Trophoblast cell (in vitro differentiated cells and primary cell): ENCODE measurements around the gene PTPRN2.

Experiments
- DNase-seq, 2 donors: peaks; one replicate each; pipeline ENCODE4 v3.0.0-alpha.2; 2016
- H2AFZ ChIP-seq: 2 replicates; pipeline ENCODE4 v1.6.1; 2013; ENCODE audit warnings: low read length, moderate library complexity, mild to moderate bottlenecking; ENCODE audit not compliant: insufficient read depth, poor library complexity
- H2AK5ac ChIP-seq: 2 replicates; pipeline ENCODE4 v1.6.1; 2013; ENCODE audit warnings: mild to moderate bottlenecking, low read length
- H2BK120ac ChIP-seq: 2 replicates; pipeline ENCODE4 v1.6.1; 2013; ENCODE audit warnings: low read length, mild to moderate bottlenecking, moderate library complexity; ENCODE audit not compliant: insufficient read depth, poor library complexity
- H2BK12ac ChIP-seq: 2 replicates; pipeline ENCODE4 v1.6.1; 2013; ENCODE audit warnings: mild to moderate bottlenecking, low read length, moderate library complexity
- H2BK5ac ChIP-seq: 2 replicates; pipeline ENCODE4 v1.6.1; 2013; ENCODE audit warnings: low read length, low read depth, moderate library complexity, mild to moderate bottlenecking; ENCODE audit not compliant: poor library complexity
- H3K14ac ChIP-seq: 2 replicates; pipeline ENCODE4 v1.6.1; 2013; ENCODE audit warnings: mild to moderate bottlenecking, low read length
- H3K18ac ChIP-seq: 2 replicates; pipeline ENCODE4 v1.6.1; 2013; ENCODE audit warnings: mild to moderate bottlenecking, low read length
- H3K23ac ChIP-seq: 2 replicates; pipeline ENCODE4 v1.6.1; 2013; ENCODE audit warnings: low read length
- H3K27ac ChIP-seq: 2 replicates; pipeline ENCODE4 v1.5.1; 2013; ENCODE audit warnings: low read depth, mild to moderate bottlenecking, inconsistent platforms, low read length, moderate library complexity
- H3K27me3 ChIP-seq: 2 replicates; pipeline ENCODE4 v1.6.1; 2013; ENCODE audit warnings: inconsistent platforms, mild to moderate bottlenecking, low read length, moderate library complexity; ENCODE audit not compliant: insufficient read depth
- H3K36me3 ChIP-seq, 2 experiments: 1 replicate in 1 of 2; 2 replicates in 1 of 2; pipeline ENCODE4 v1.6.1; 2013; ENCODE audit warnings: low read length in 2 of 2, mild to moderate bottlenecking in 2 of 2, moderate library complexity in 1 of 2; ENCODE audit not compliant: insufficient read depth in 2 of 2, control insufficient read depth in 1 of 2
- H3K4ac ChIP-seq: 2 replicates; pipeline ENCODE4 v1.6.1; 2013; ENCODE audit warnings: low read depth, mild to moderate bottlenecking, low read length, moderate library complexity
- H3K4me1 ChIP-seq, 2 experiments: 1 replicate in 1 of 2; 2 replicates in 1 of 2; pipeline ENCODE4 v1.6.1; 2013; ENCODE audit warnings: low read length in 2 of 2, mild to moderate bottlenecking in 2 of 2, moderate library complexity in 1 of 2; ENCODE audit not compliant: insufficient read depth in 2 of 2, control insufficient read depth in 1 of 2
- H3K4me2 ChIP-seq: 2 replicates; pipeline ENCODE4 v1.6.1; 2013; ENCODE audit warnings: inconsistent platforms, mild to moderate bottlenecking, low read length, moderate library complexity
- H3K4me3 ChIP-seq: 2 replicates; pipeline ENCODE4 v1.5.1; 2013; ENCODE audit warnings: mild to moderate bottlenecking, low read depth, low read length, inconsistent platforms
- H3K79me1 ChIP-seq: one replicate; pipeline ENCODE4 v1.6.1; 2013; ENCODE audit warnings: low read length
- H3K79me2 ChIP-seq: 2 replicates; pipeline ENCODE4 v1.6.1; 2013; ENCODE audit warnings: low read length, mild to moderate bottlenecking; ENCODE audit not compliant: control insufficient read depth, insufficient read depth, poor library complexity
- H3K9ac ChIP-seq: 2 replicates; pipeline ENCODE4 v1.6.1; 2013; ENCODE audit warnings: mild to moderate bottlenecking, low read length
- H3K9me3 ChIP-seq: 2 replicates; pipeline ENCODE4 v1.6.1; 2013; ENCODE audit warnings: low read depth, mild to moderate bottlenecking, control low read depth, inconsistent platforms, low read length; ENCODE audit not compliant: insufficient read depth
- H4K12ac ChIP-seq: 2 replicates; pipeline ENCODE4 v1.6.1; 2013; ENCODE audit warnings: low read depth, mild to moderate bottlenecking, low read length, moderate library complexity
- H4K8ac ChIP-seq: 2 replicates; pipeline ENCODE4 v1.6.1; 2013; ENCODE audit warnings: low read depth, mild to moderate bottlenecking, low read length, moderate library complexity
- H4K91ac ChIP-seq: one replicate; pipeline ENCODE4 v1.6.1; 2013; ENCODE audit warnings: low read depth, mild to moderate bottlenecking, low read length, moderate library complexity
- WGBS: extraction: QIAGEN DNeasy Blood & Tissue Kit; methylation state at CpG from one replicate; pipeline ENCODE4 v1.1.7; 2013; ENCODE audit warnings: missing lambda C conversion rate; ENCODE audit not compliant: insufficient read length, insufficient coverage; ENCODE audit errors: extremely low coverage; 5-methylcytosine and 5-hydroxymethylcytosine counted together

Gene PTPRN2

GRCh38 chr7:157866336-157866924 lies 721.2 kb downstream of the PTPRN2 start:
- H4K91ac ChIP-seq = no peak overlapping the region
- H3K9ac ChIP-seq = no peak overlapping the region
- no peak overlapping the region for H3K18ac ChIP-seq
- no peaks in the 10 kb centered on the region for H3K79me1 ChIP-seq
- no peak overlapping the region for H4K12ac ChIP-seq
- DNase-seq = no peak
- H3K9me3 ChIP-seq = peaks cover 20% of the 10 kb centered on the region
- no peaks in the 10 kb centered on the region for H3K27me3 ChIP-seq
- no peak overlapping the region for H4K8ac ChIP-seq
- peak overlapping the region; percentile 10 for H3K4me3 ChIP-seq
- no peaks in the 10 kb centered on the region for H3K79me2 ChIP-seq
- H3K14ac ChIP-seq = no peak overlapping the region
- H2BK5ac ChIP-seq = no peak overlapping the region
- H3K23ac ChIP-seq = no peak overlapping the region
- H3K4me1 ChIP-seq = no peaks in the 10 kb centered on the region
- H2BK120ac ChIP-seq = no peak overlapping the region
- no peak overlapping the region for H3K4ac ChIP-seq
- no peak overlapping the region for H2BK12ac ChIP-seq
- H3K27ac ChIP-seq = no peak overlapping the region
- WGBS = no CpG with 5 or more reads among the region's 29 CpGs
- H2AFZ ChIP-seq = no peak overlapping the region
- no peak overlapping the region for H2AK5ac ChIP-seq
- no peak overlapping the region for H3K4me2 ChIP-seq
- no peaks in the 10 kb centered on the region for H3K36me3 ChIP-seq

- H3K4me1 ChIP-seq = no peaks in the 10 kb centered on the region
- H3K18ac ChIP-seq = no peak overlapping the region
- no peak overlapping the region for H3K4me2 ChIP-seq
- no peak overlapping the region for H3K4me3 ChIP-seq
- no peak for DNase-seq
- H3K14ac ChIP-seq = no peak overlapping the region
- no peak overlapping the region for H2AK5ac ChIP-seq
- H3K4ac ChIP-seq = no peak overlapping the region
- H3K79me1 ChIP-seq = no peaks in the 10 kb centered on the region
- H2BK5ac ChIP-seq = no peak overlapping the region
- no peaks in the 10 kb centered on the region for H3K27me3 ChIP-seq
- H2AFZ ChIP-seq = no peak overlapping the region
- no peak overlapping the region for H3K23ac ChIP-seq
- no peaks in the 10 kb centered on the region for H3K79me2 ChIP-seq
- H4K12ac ChIP-seq = no peak overlapping the region
- no peak overlapping the region for H2BK12ac ChIP-seq
- no peaks in the 10 kb centered on the region for H3K36me3 ChIP-seq
- no peak overlapping the region for H3K27ac ChIP-seq
- no peak overlapping the region for H2BK120ac ChIP-seq
- H3K9me3 ChIP-seq = peaks cover 20% of the 10 kb centered on the region
- WGBS = no CpG with 5 or more reads among the region's 27 CpGs
- H3K9ac ChIP-seq = no peak overlapping the region
- H4K8ac ChIP-seq = no peak overlapping the region
- H4K91ac ChIP-seq = no peak overlapping the region
Observed at GRCh38 chr7:157865351-157866165, 722.1 kb downstream of the PTPRN2 start.

GRCh38 chr7:157864911-157865310 lies 722.7 kb downstream of the PTPRN2 start:
- no peak overlapping the region for H2BK120ac ChIP-seq
- H3K4me3 ChIP-seq = no peak overlapping the region
- H3K4me1 ChIP-seq = no peaks in the 10 kb centered on the region
- H3K14ac ChIP-seq = no peak overlapping the region
- H2AFZ ChIP-seq = no peak overlapping the region
- no peak overlapping the region for H2BK12ac ChIP-seq
- no CpG with 5 or more reads among the region's 12 CpGs for WGBS
- H3K23ac ChIP-seq = no peak overlapping the region
- no peak overlapping the region for H3K4me2 ChIP-seq
- H2AK5ac ChIP-seq = no peak overlapping the region
- H4K8ac ChIP-seq = no peak overlapping the region
- no peak for DNase-seq
- no peaks in the 10 kb centered on the region for H3K36me3 ChIP-seq
- H3K79me2 ChIP-seq = no peaks in the 10 kb centered on the region
- no peaks in the 10 kb centered on the region for H3K27me3 ChIP-seq
- H3K9me3 ChIP-seq = peaks cover 20% of the 10 kb centered on the region
- H3K9ac ChIP-seq = no peak overlapping the region
- H3K18ac ChIP-seq = no peak overlapping the region
- H3K27ac ChIP-seq = no peak overlapping the region
- no peak overlapping the region for H4K91ac ChIP-seq
- no peak overlapping the region for H4K12ac ChIP-seq
- H3K79me1 ChIP-seq = no peaks in the 10 kb centered on the region
- H3K4ac ChIP-seq = no peak overlapping the region
- H2BK5ac ChIP-seq = no peak overlapping the region

GRCh38 chr7:157863906-157864810 lies 723.5 kb downstream of the PTPRN2 start:
- no peak overlapping the region for H3K18ac ChIP-seq

More at GRCh38 chr7:157863906-157864810, 723.5 kb downstream of the PTPRN2 start:
- H2BK12ac ChIP-seq = no peak overlapping the region
- no CpG with 5 or more reads among the region's 31 CpGs for WGBS
- H3K4me3 ChIP-seq = no peak overlapping the region
- H2AK5ac ChIP-seq = no peak overlapping the region
- no peaks in the 10 kb centered on the region for H3K36me3 ChIP-seq
- no peak overlapping the region for H2AFZ ChIP-seq
- H3K9me3 ChIP-seq = peaks cover 18% of the 10 kb centered on the region
- no peak overlapping the region for H3K23ac ChIP-seq
- no peaks in the 10 kb centered on the region for H3K27me3 ChIP-seq
- H3K79me1 ChIP-seq = no peaks in the 10 kb centered on the region
- no peak overlapping the region for H4K12ac ChIP-seq
- H3K4me1 ChIP-seq = no peaks in the 10 kb centered on the region
- H2BK5ac ChIP-seq = no peak overlapping the region
- H3K27ac ChIP-seq = no peak overlapping the region
- no peak overlapping the region for H4K8ac ChIP-seq
- DNase-seq = no peak
- no peak overlapping the region for H3K4ac ChIP-seq
- no peak overlapping the region for H4K91ac ChIP-seq
- H3K14ac ChIP-seq = no peak overlapping the region
- H3K9ac ChIP-seq = no peak overlapping the region
- no peak overlapping the region for H3K4me2 ChIP-seq
- H2BK120ac ChIP-seq = no peak overlapping the region
- H3K79me2 ChIP-seq = no peaks in the 10 kb centered on the region
